GM12878 (cell line): ENCODE data around the gene AFAP1.

Experiments used
- ATF7 ChIP-seq: fragments of 450-650 bp; IDR thresholded peaks from 2 replicates; pipeline ENCODE4 v1.6.1; 2016; ENCODE audit warnings: low read depth, mild to moderate bottlenecking
- CHD2 ChIP-seq: IDR thresholded peaks from 2 replicates; pipeline ENCODE4 v1.6.1; 2011; ENCODE audit warnings: low read depth, low read length, improper control_type of control experiment, borderline replicate concordance
- E2F8 ChIP-seq: fragments of 450-650 bp; IDR thresholded peaks from 2 replicates; pipeline ENCODE4 v1.6.1; 2018; ENCODE audit warnings: mild to moderate bottlenecking, low read depth, moderate library complexity; ENCODE audit not compliant: partially characterized antibody
- SUZ12 ChIP-seq: fragments of 200-600 bp; sonication (generic); IDR thresholded peaks from one replicate; pipeline ENCODE4 v1.6.1; 2018; ENCODE audit warnings: antibody characterized with exemption, mild to moderate bottlenecking; ENCODE audit not compliant: unreplicated experiment

- TF ChIP-seq CHD2: no peak
- no peak for TF ChIP-seq ATF7
- no peak for TF ChIP-seq SUZ12
- no peak for TF ChIP-seq E2F8
These were observed 2.4 kb upstream of the AFAP1 start for GRCh38 chr4:7941965-7942496.
